OCI-LY1 (cell line): ENCODE results near the gene NR3C1.

ENCODE experiments used
- CTCF ChIP-seq: fragments of 200-600 bp; sonication (generic), shearing (Covaris generic); IDR thresholded peaks from 2 replicates; pipeline ENCODE4 v1.5.1; 2017; ENCODE audit warnings: mild to moderate bottlenecking, antibody characterized with exemption, low read length, moderate library complexity, mixed read lengths
- EZH2 ChIP-seq: fragments of 200-600 bp; sonication (generic), shearing (Covaris generic); IDR thresholded peaks from 2 replicates; pipeline ENCODE4 v1.8.0; 2017; ENCODE audit warnings: borderline replicate concordance, mixed run types, mild to moderate bottlenecking, antibody characterized with exemption, low read length, moderate library complexity, mixed read lengths

GRCh38 chr5:143230676-143230996, 172.8 kb downstream of the NR3C1 start:
- TF ChIP-seq CTCF, result no peak
- no peak for TF ChIP-seq EZH2
